Testis (tissue), 3 donors: Measurements from ENCODE around the gene OTOG. TPM values are rescaled to one million over a fixed set of nuclear protein-coding genes. Genes with fewer than 3 reads are reported as not detected.

Source experiments
- DNase-seq: peaks from one replicate; pipeline ENCODE4 v3.0.0-alpha.2; 2019
- H3K27ac ChIP-seq, 2 donors: fragments of 200-600 bp; sonication (generic); one replicate each; pipeline ENCODE4 v1.5.1; 2019
- H3K27me3 ChIP-seq: fragments of 200-600 bp; sonication (generic); one replicate; pipeline ENCODE4 v1.5.1; 2019
- H3K36me3 ChIP-seq: fragments of 200-600 bp; sonication (generic); one replicate; pipeline ENCODE4 v1.5.1; 2017; ENCODE audit warnings: low read depth; ENCODE audit errors: missing control alignments
- H3K4me1 ChIP-seq: fragments of 200-600 bp; sonication (generic); one replicate; pipeline ENCODE4 v1.5.1; 2019
- H3K4me3 ChIP-seq, 2 donors: fragments of 200-600 bp; sonication (generic); one replicate each; pipeline ENCODE4 v1.5.1; 2017 to 2019
- H3K9me3 ChIP-seq: fragments of 200-600 bp; sonication (generic); one replicate; pipeline ENCODE4 v1.5.1; 2017
- POLR2A ChIP-seq: fragments of 450-650 bp; IDR thresholded peaks from one replicate; pipeline ENCODE4 v1.6.1; 2017; ENCODE audit warnings: antibody characterized with exemption, mild to moderate bottlenecking, moderate library complexity
- WGBS, 2 donors: methylation state at CpG; one replicate each; pipeline ENCODE4 v1.1.5; 2018; 5-methylcytosine and 5-hydroxymethylcytosine counted together
- intact Hi-C: fragments of 100-400 bp; cut with DNase I; formaldehyde crosslinking; loops from one replicate; pipeline ENCODE4 v1.15.1; 2023; ENCODE audit warnings: low total_unique reads
- polyA plus RNA-seq: library from polyadenylated mRNA; stranded (reverse); fragments of 350-450 nt; fragmentation: Illumina TruSeq; extraction: RNeasy Lipid Tissue Mini Kit (QIAGEN cat#74804); gene quantifications from one replicate; pipeline ENCODE4 v1.2.3, GENCODE V29; 2014; ENCODE audit warnings: low read depth, low replicate concordance; ENCODE audit not compliant: insufficient read depth
- total RNA-seq, 2 donors: library from RNA; depleted of rRNA; stranded (reverse); fragments of >200 nt; gene quantifications; one replicate each; pipeline ENCODE4 v1.2.3, GENCODE V29; 2016
- TF ChIP-seq, protein P1 (sequence below), 3 experiments: fragments of 450-650 bp in 2 of 3; fragments of 200-600 bp in 1 of 3; sonication (generic) in 1 of 3; IDR thresholded peaks; one replicate each; pipeline ENCODE4 v1.5.1; 2016 to 2019; ENCODE audit warnings: antibody characterized with exemption in 3 of 3, mild to moderate bottlenecking in 2 of 3, moderate library complexity in 1 of 3

OTOG gene
- total and polyA plus RNA-seq, 3 donors from 2014 or later: 2.2 to 4.2 (median 2.9) TPM

DNA sequence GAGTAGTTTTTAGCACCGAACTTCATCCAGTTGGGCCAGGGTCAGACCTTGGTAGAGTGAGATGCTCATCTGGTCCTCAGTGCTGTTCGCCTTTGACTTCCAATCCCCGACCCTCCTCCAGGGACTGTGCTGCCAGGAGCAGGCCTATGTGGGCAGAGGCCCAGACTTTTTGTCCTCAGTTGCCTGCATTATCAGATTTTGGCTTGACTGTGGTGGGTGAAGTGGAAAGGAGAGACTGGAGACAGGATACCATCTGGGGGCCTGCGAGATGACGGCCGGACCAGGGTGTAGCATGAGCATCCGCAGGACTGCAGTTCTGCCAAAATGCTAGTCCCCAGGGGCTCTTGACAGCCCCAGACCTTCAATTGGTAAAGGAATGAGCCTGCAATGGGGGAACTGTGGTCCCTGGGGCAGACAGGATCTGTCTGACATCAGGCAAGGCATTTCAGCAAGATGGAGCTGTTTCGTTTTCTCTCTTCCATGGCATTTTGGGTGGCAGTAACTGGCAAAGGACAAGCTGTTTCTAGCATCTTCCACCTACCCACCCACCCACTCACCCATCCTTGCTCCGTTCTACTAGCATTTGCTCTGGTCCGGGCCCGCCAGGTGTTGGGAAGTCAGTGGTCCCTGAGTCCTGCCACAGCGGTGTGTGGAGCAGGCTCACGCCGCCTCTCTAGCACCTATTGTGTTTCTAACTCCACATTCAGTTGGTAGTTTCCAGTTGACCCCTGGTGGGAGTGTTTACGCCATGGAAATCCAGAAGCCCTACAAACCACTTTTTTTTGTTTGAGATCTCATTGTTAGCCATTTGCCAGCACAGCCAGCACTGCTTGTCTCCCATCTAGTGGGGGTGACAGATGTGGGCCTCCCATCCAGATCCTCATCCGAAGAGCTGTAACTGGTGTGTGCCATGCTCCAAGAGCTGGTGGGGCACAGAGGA is 53.5 kb downstream of the OTOG start:
- no peaks in the 10 kb centered on the region for H3K27me3 ChIP-seq
- H3K4me3 ChIP-seq: no peak overlapping the region
- WGBS, 2 donors: 85 to 89% methylated on average over 13 to 16 of the region's 16 CpGs
- intact Hi-C loops: no loop called here
- H3K4me1 ChIP-seq: no peaks in the 10 kb centered on the region
- no peaks in the 10 kb centered on the region for H3K36me3 ChIP-seq
- peak; percentile 7 for DNase-seq
- H3K27ac ChIP-seq: no peak overlapping the region
- TF ChIP-seq, protein P1, sequence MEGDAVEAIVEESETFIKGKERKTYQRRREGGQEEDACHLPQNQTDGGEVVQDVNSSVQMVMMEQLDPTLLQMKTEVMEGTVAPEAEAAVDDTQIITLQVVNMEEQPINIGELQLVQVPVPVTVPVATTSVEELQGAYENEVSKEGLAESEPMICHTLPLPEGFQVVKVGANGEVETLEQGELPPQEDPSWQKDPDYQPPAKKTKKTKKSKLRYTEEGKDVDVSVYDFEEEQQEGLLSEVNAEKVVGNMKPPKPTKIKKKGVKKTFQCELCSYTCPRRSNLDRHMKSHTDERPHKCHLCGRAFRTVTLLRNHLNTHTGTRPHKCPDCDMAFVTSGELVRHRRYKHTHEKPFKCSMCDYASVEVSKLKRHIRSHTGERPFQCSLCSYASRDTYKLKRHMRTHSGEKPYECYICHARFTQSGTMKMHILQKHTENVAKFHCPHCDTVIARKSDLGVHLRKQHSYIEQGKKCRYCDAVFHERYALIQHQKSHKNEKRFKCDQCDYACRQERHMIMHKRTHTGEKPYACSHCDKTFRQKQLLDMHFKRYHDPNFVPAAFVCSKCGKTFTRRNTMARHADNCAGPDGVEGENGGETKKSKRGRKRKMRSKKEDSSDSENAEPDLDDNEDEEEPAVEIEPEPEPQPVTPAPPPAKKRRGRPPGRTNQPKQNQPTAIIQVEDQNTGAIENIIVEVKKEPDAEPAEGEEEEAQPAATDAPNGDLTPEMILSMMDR (IDR thresholded peaks at IDR 0.05): no peak
- TF ChIP-seq POLR2A: no peak
- no peaks in the 10 kb centered on the region for H3K9me3 ChIP-seq

DNA sequence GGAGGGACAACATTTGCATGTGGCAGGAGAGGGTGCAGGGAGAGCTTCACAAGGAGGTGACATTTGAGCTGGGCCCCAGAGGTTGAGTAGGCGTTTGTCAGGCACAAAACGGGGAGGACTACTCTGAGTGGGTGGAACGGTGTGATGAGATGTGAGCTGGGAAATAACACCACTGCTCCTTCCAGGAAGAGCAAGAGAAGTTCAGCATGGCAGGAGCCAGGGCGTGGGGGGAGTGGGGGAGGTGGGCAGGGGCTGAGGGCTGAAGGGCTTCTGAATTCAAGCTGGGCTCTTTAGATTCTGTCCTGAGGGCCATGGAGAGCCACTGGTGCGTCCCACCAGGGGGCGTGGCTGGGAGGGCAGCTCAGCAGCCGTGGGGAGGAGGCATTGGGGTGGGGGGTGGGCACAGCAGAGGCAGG is 54.2 kb downstream of the OTOG start:
- TF ChIP-seq, protein P1 (IDR thresholded peaks at IDR 0.05): no peak
- TF ChIP-seq POLR2A: no peak
- intact Hi-C loops: no loop called here
- H3K4me3 ChIP-seq: no peak overlapping the region
- H3K27ac ChIP-seq: no peak overlapping the region
- DNase-seq: peak; percentile 5
- no peaks in the 10 kb centered on the region for H3K4me1 ChIP-seq
- WGBS, 2 donors: 58 to 65% methylated on average over 7 of the region's 7 CpGs
- H3K9me3 ChIP-seq: no peaks in the 10 kb centered on the region
- no peaks in the 10 kb centered on the region for H3K27me3 ChIP-seq
- H3K36me3 ChIP-seq: no peaks in the 10 kb centered on the region

DNA sequence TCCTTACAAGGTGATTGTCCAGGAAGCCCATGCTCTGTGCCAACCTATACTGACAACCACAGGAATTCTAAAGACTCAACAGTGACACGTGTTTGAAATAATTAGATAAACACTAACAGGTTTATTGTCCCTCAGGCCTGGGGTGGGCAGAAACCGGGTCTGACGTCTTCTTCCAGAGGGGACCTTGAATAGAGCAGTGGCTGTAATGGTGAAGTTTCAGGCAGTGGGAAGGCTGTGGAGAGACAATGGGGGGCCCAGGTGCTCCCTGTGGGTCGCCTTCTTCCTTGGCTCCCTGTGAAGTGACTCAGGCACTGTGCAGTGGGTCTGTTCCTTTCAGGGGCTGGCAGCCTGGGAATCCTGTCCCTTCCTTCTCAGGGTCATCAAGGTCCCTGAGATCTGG is 54.6 kb downstream of the OTOG start:
- DNase-seq: no peak
- H3K4me1 ChIP-seq: no peaks in the 10 kb centered on the region
- H3K9me3 ChIP-seq: no peaks in the 10 kb centered on the region
- intact Hi-C loops: no loop called here
- H3K27ac ChIP-seq: no peak overlapping the region
- 76% methylated on average over 4 of the region's 4 CpGs for WGBS, 2 donors
- no peaks in the 10 kb centered on the region for H3K27me3 ChIP-seq
- H3K36me3 ChIP-seq: no peaks in the 10 kb centered on the region
- TF ChIP-seq, protein P1 (IDR thresholded peaks at IDR 0.05): no peak
- no peak for TF ChIP-seq POLR2A
- no peak overlapping the region for H3K4me3 ChIP-seq

DNA sequence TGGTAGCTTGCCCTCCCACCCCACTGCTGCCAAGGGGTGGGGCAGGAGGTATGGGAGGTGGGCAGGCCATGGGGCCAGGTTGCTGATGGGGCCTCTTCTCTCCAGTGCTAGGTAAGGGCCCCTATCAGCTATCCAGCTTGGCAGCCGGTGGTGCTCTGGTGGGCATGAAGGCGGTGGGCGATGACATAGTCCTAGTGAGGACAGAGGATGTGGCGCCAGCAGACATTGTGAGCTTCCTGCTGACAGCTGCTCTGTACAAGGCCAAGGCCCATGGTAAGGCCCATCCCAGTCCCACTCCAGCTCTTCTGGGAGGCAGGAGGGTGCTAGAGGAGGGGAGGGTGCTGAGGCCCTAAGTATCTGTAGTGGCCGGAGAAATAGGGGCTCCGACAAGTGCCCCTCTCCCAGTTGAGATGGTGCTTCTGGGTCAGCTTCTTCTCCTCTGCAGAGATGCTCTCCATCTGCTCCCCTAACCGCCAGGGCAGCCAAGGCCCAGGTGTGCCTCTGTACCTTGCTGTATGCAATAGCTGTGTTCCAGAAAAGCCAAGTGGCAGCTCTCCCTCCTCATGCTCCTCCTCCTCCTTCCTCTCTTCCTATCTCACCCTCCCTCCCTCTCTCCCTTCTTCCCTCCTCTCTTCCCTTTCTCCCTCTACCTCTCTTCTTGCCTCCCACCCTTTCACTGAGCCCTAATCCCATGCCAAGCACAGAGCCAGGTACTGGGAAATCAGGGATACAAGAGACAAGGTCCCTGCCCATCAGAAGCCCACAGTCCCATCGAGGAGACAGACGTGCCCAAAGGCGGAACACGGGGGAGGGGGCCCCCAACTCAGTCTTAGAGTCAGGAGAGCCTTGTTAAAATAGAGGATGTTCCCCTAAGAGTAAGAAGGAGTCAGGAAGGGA is 55.3 kb downstream of the OTOG start:
- intact Hi-C loops: no loop called here
- H3K4me3 ChIP-seq: no peak overlapping the region
- TF ChIP-seq, protein P1 (IDR thresholded peaks at IDR 0.05): no peak
- TF ChIP-seq POLR2A: no peak
- no peak overlapping the region for H3K27ac ChIP-seq
- H3K36me3 ChIP-seq: no peaks in the 10 kb centered on the region
- 87 to 90% methylated on average over 11 of the region's 11 CpGs for WGBS, 2 donors
- no peaks in the 10 kb centered on the region for H3K4me1 ChIP-seq
- H3K9me3 ChIP-seq: no peaks in the 10 kb centered on the region
- no peak for DNase-seq
- H3K27me3 ChIP-seq: no peaks in the 10 kb centered on the region
